Neural progenitor cell (in vitro differentiated cells): ENCODE data around the gene UBE2V1. TPM values are rescaled to one million over a fixed set of nuclear protein-coding genes. Genes with fewer than 3 reads are reported as not detected.
A peak's percentile ranks its signal among the peaks of the same experiment; 100 is the strongest.

Experiments
- DNase-seq: peaks from one replicate; pipeline ENCODE4 v3.0.0-alpha.2; 2016; ENCODE audit warnings: low spot score
- H2AFZ ChIP-seq: fragments of 200-600 bp; sonication (generic); replicated peaks from 2 replicates; pipeline ENCODE4 v1.6.1; 2016; ENCODE audit warnings: antibody characterized with exemption
- H3F3A ChIP-seq: fragments of 200-600 bp; sonication (generic); 2 replicates; pipeline ENCODE4 v1.6.1; 2016; ENCODE audit warnings: antibody characterized with exemption, low read depth
- H3K27ac ChIP-seq: fragments of 200-600 bp; sonication (generic); 2 replicates; pipeline ENCODE4 v1.5.1; 2016; ENCODE audit warnings: mild to moderate bottlenecking
- H3K27me3 ChIP-seq: fragments of 200-600 bp; sonication (generic); 2 replicates; pipeline ENCODE4 v1.6.1; 2016; ENCODE audit warnings: mild to moderate bottlenecking, moderate library complexity
- H3K36me3 ChIP-seq: fragments of 200-600 bp; sonication (generic); 2 replicates; pipeline ENCODE4 v1.5.1; 2016
- H3K4me1 ChIP-seq: fragments of 200-600 bp; sonication (generic); 2 replicates; pipeline ENCODE4 v1.6.1; 2016; ENCODE audit warnings: mixed run types
- H3K4me2 ChIP-seq: fragments of 200-600 bp; sonication (generic); 2 replicates; pipeline ENCODE4 v1.6.1; 2016
- H3K4me3 ChIP-seq: fragments of 200-600 bp; sonication (generic); 2 replicates; pipeline ENCODE4 v1.5.1; 2016
- H3K79me2 ChIP-seq: fragments of 200-600 bp; sonication (generic); 2 replicates; pipeline ENCODE4 v1.6.1; 2016; ENCODE audit warnings: low read depth
- H3K9ac ChIP-seq: fragments of 200-600 bp; sonication (generic); 2 replicates; pipeline ENCODE4 v1.6.1; 2016
- H3K9me3 ChIP-seq: fragments of 200-600 bp; sonication (generic); 2 replicates; pipeline ENCODE4 v1.5.1; 2016; ENCODE audit warnings: low read depth
- H4K20me1 ChIP-seq: fragments of 200-600 bp; sonication (generic); 2 replicates; pipeline ENCODE4 v1.6.1; 2016; ENCODE audit warnings: low read depth
- H3K27ac Mint-ChIP-seq: 3 replicates; pipeline ENCODE4 v1.8.0; 2021; ENCODE audit warnings: mixed read lengths
- H3K27me3 Mint-ChIP-seq: 2 replicates; pipeline ENCODE4 v1.8.0; 2022; ENCODE audit warnings: low read depth, mild to moderate bottlenecking, inconsistent platforms, moderate library complexity, mixed read lengths; ENCODE audit not compliant: insufficient read depth
- H3K36me3 Mint-ChIP-seq: 3 replicates; pipeline ENCODE4 v1.8.0; 2021; ENCODE audit warnings: mixed read lengths
- H3K4me1 Mint-ChIP-seq: 3 replicates; pipeline ENCODE4 v1.8.0; 2021; ENCODE audit warnings: mixed read lengths
- H3K4me3 Mint-ChIP-seq: 3 replicates; pipeline ENCODE4 v1.8.0; 2021; ENCODE audit warnings: mild to moderate bottlenecking, moderate library complexity, mixed read lengths
- H3K9me3 Mint-ChIP-seq: 3 replicates; pipeline ENCODE4 v1.8.0; 2020; ENCODE audit warnings: mixed read lengths
- EZH2 ChIP-seq: fragments of 200-600 bp; sonication (generic); IDR thresholded peaks from 2 replicates; pipeline ENCODE4 v1.6.1; 2017; ENCODE audit warnings: antibody characterized with exemption, mild to moderate bottlenecking, moderate library complexity
- EZH2phosphoT487 ChIP-seq: fragments of 200-600 bp; sonication (generic); IDR thresholded peaks from 2 replicates; pipeline ENCODE4 v1.6.1; 2017; ENCODE audit warnings: antibody characterized with exemption
- total RNA-seq: library from RNA; depleted of rRNA; stranded (reverse); fragments of >200 nt; gene quantifications from 2 replicates; pipeline ENCODE4 v1.2.3, GENCODE V29; 2015; ENCODE audit warnings: low replicate concordance
- TF ChIP-seq, protein P1 (sequence below): fragments of 200-600 bp; sonication (generic); IDR thresholded peaks from 2 replicates; pipeline ENCODE4 v1.5.1; 2017; ENCODE audit warnings: antibody characterized with exemption, mild to moderate bottlenecking

The UBE2V1 gene
- total RNA-seq, 1 donor from 2014 or later, result 143 TPM

DNA sequence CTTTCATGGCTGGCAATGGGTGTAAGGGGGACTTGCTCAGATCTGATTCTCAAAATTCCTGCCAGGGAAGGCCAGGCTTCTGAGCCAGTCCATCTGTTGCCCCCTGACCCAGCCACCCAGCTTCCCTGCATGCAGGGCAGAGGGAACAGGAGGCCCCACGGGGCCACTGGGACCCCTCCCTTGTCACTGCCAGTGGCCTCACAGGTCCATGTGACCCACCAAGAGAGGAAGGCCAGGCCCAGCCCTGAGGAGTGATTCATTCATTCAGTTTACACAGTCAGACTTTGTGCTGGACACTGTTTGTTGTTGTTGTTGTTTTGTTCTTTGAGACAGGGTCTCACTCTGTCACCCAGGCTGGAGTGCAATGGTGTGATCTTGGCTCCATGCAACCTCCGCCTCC is 39.5 kb downstream of the UBE2V1 start:
- Mint-ChIP-seq H3K4me1 (peaks cover 11% of the 10 kb centered on the region), H3K36me3 (no peaks in the 10 kb centered on the region), H3K27me3 (peaks cover 9% of the 10 kb centered on the region), H3K4me3 (no peak overlapping the region), H3K27ac (no peak overlapping the region), H3K9me3 (no peaks in the 10 kb centered on the region)
- Histone ChIP-seq H2AFZ (no peak overlapping the region), H3K9me3 (no peaks in the 10 kb centered on the region), H3K79me2 (no peaks in the 10 kb centered on the region), H3F3A (peaks cover 19% of the 10 kb centered on the region), H3K9ac (no peak overlapping the region), H3K36me3 (no peaks in the 10 kb centered on the region), H3K4me3 (no peak overlapping the region), H3K4me2 (no peak overlapping the region), H3K27ac (no peak overlapping the region), H3K27me3 (no peaks in the 10 kb centered on the region), H3K4me1 (peaks cover 6% of the 10 kb centered on the region), H4K20me1 (peaks cover 2% of the 10 kb centered on the region)
- DNase-seq, result no peak
- TF ChIP-seq EZH2 (no peak), EZH2phosphoT487 (no peak)
- TF ChIP-seq, protein P1, sequence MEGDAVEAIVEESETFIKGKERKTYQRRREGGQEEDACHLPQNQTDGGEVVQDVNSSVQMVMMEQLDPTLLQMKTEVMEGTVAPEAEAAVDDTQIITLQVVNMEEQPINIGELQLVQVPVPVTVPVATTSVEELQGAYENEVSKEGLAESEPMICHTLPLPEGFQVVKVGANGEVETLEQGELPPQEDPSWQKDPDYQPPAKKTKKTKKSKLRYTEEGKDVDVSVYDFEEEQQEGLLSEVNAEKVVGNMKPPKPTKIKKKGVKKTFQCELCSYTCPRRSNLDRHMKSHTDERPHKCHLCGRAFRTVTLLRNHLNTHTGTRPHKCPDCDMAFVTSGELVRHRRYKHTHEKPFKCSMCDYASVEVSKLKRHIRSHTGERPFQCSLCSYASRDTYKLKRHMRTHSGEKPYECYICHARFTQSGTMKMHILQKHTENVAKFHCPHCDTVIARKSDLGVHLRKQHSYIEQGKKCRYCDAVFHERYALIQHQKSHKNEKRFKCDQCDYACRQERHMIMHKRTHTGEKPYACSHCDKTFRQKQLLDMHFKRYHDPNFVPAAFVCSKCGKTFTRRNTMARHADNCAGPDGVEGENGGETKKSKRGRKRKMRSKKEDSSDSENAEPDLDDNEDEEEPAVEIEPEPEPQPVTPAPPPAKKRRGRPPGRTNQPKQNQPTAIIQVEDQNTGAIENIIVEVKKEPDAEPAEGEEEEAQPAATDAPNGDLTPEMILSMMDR, result no peak

DNA sequence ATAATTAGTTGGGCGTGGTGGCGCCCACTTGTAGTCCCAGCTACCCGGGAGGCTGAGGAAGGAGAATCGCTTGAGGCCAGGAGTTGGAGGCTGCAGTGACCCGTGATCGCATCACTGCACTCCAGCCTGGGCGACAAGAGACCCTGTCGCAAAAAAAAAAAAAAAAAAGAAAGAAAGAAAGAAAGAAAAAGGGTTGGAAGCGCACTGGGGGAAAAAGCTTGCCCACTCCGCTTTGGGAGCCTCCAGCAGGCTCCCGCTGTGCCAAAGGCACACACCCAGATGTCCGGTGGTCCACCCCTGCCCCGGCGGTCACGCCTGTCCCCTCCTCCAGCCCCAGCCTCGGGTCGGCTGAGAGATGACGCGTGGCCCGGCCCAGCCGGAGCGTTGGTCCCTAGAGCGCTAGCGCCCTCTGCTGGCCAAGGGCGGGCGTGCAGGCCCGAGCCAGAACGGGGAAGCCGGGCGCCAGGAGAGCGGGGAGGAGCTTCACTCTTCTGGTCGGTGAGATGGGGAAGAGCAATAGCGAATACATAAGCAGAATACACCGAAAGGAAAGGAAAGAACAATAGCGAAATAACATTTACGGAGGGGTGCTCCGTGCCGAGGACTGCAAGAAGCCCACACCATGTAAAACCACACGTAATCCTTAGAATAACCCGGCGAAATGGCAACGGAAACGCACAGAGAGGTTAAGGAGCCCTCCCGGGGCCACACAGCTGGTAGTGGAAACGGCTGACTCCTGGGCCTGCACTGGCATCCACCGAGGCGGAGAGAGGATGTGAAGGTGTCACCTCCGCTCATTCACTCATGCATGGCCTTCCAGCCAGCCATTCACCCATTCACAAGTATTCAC is 41.7 kb downstream of the UBE2V1 start:
- peaks cover 6% of the 10 kb centered on the region for H3K4me1 ChIP-seq
- no peaks in the 10 kb centered on the region for H3K36me3 ChIP-seq
- peak; percentile 95 for DNase-seq
- H3K4me3 ChIP-seq, result peak overlapping the region; percentile 32
- H4K20me1 ChIP-seq, result no peaks in the 10 kb centered on the region
- Mint-ChIP-seq H3K4me3 (no peak overlapping the region), H3K27me3 (peaks cover 12% of the 10 kb centered on the region), H3K27ac (no peak overlapping the region), H3K36me3 (no peaks in the 10 kb centered on the region), H3K9me3 (no peaks in the 10 kb centered on the region), H3K4me1 (peaks cover 20% of the 10 kb centered on the region)
- peak overlapping the region; percentile 70 for H3K4me2 ChIP-seq
- H3K27me3 ChIP-seq, result no peaks in the 10 kb centered on the region
- TF ChIP-seq, protein P1, result peak; percentile 100
- no peak for TF ChIP-seq EZH2phosphoT487
- no peak for TF ChIP-seq EZH2
- no peak overlapping the region for H3K9ac ChIP-seq
- peaks cover 13% of the 10 kb centered on the region for H3F3A ChIP-seq
- H2AFZ ChIP-seq, result no peak overlapping the region
- H3K9me3 ChIP-seq, result no peaks in the 10 kb centered on the region
- no peak overlapping the region for H3K27ac ChIP-seq
- no peaks in the 10 kb centered on the region for H3K79me2 ChIP-seq

DNA sequence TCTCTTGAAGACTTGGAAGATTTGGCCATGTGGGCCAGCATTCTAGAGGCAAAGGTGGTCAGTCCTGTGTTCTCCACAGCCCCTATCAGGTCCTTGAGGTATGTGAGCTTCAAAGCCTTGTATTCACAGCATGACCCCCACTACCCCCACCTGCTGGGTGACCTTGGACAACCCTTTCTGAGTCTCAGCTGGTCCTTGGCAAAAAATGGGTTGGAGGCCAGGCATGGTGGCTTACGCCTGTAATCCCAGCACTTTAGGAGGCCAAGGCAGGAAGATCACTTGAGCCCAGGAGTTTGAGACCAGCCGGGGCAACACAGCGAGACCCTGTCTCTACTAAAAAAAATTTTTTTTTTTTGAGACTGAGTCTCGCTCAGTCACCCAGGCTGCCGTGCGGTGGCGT is 42.6 kb downstream of the UBE2V1 start:
- no peaks in the 10 kb centered on the region for H3K9me3 Mint-ChIP-seq
- H3K9ac ChIP-seq, result no peak overlapping the region
- H3K36me3 ChIP-seq, result no peaks in the 10 kb centered on the region
- H3K36me3 Mint-ChIP-seq, result no peaks in the 10 kb centered on the region
- no peak overlapping the region for H3K27ac ChIP-seq
- H3K4me3 Mint-ChIP-seq, result no peak overlapping the region
- H3K27me3 ChIP-seq, result no peaks in the 10 kb centered on the region
- H3K27ac Mint-ChIP-seq, result no peak overlapping the region
- no peak overlapping the region for H3K4me3 ChIP-seq
- H4K20me1 ChIP-seq, result no peaks in the 10 kb centered on the region
- peaks cover 16% of the 10 kb centered on the region for H3K4me1 Mint-ChIP-seq
- no peak overlapping the region for H2AFZ ChIP-seq
- peaks cover under 1% of the 10 kb centered on the region for H3K4me1 ChIP-seq
- H3K9me3 ChIP-seq, result no peaks in the 10 kb centered on the region
- no peak overlapping the region for H3K4me2 ChIP-seq
- H3F3A ChIP-seq, result peaks cover 4% of the 10 kb centered on the region
- H3K79me2 ChIP-seq, result no peaks in the 10 kb centered on the region
- no peak for DNase-seq
- TF ChIP-seq EZH2phosphoT487, result no peak
- TF ChIP-seq, protein P1, result no peak
- no peak for TF ChIP-seq EZH2
- H3K27me3 Mint-ChIP-seq, result peaks cover 13% of the 10 kb centered on the region
